HEK293T (cell line): ENCODE data around the gene CDRT15L2.
A peak's percentile ranks its signal among the peaks of the same experiment; 100 is the strongest.
"Not testable (repeated sequence)": the region's sequence is repeated elsewhere in the genome, so short reads cannot be mapped to it uniquely, and the experiment has no call there.

Source experiments
- CTCF ChIA-PET: fragments of 350-600 bp; formaldehyde crosslinking; extraction: SDS; loops from one replicate; lab custom pipeline; 2021; ENCODE audit warnings: antibody characterized with exemption, inconsistent platforms; lab: Yijun Ruan, JAX
- POLR2A ChIA-PET: fragments of 350-600 bp; formaldehyde crosslinking; extraction: SDS; loops from one replicate; lab custom pipeline; 2020; ENCODE audit warnings: antibody characterized with exemption, inconsistent platforms; lab: Yijun Ruan, JAX
- DNase-seq: peaks from one replicate; pipeline ENCODE4 v3.0.0; 2012; ENCODE audit warnings: mixed read lengths; ENCODE audit errors: extremely low spot score
- L3MBTL2 ChIP-seq: fragments of 450-650 bp; conservative IDR thresholded peaks from 2 replicates; pipeline ENCODE4 v1.6.1; 2016; ENCODE audit warnings: mild to moderate bottlenecking

Gene CDRT15L2

GRCh38 chr17:20579424-20579823, at the start of gene CDRT15L2:
Gene CDRT15L2 (plus strand): TSS chr17:20579724. CDS start chr17:20579744, 20 bp downstream.
- POLR2A ChIA-PET, CTCF ChIA-PET, DNase-seq: not testable (repeated sequence)

DNA sequence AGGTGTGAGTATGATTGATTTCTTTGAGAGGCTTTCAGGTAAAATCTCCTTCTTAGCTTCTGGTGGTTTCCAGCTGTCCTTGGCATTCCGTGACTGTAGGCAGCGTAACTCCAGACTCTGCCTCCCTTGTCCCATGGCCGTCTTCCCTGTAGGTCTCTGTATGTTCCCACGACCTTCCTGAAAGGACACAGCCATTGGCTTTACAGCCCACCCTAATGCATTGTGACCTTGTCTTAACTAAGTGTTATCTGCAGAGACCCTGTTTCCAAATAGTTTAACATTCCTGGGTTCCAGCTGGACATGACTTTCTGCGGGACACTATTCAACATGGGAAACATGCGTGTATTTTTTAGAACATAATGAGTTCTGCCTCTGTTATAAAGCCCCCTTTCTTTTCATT, 49.4 kb upstream of the CDRT15L2 start:
- POLR2A ChIA-PET, CTCF ChIA-PET, DNase-seq: not testable (repeated sequence)

- CTCF ChIA-PET, POLR2A ChIA-PET, DNase-seq: not testable (repeated sequence)
- peak; percentile 42; the same call in 1 of the 2 replicates for TF ChIP-seq L3MBTL2
These were observed 46.9 kb upstream of the CDRT15L2 start for GRCh38 chr17:20532544-20533090.

DNA sequence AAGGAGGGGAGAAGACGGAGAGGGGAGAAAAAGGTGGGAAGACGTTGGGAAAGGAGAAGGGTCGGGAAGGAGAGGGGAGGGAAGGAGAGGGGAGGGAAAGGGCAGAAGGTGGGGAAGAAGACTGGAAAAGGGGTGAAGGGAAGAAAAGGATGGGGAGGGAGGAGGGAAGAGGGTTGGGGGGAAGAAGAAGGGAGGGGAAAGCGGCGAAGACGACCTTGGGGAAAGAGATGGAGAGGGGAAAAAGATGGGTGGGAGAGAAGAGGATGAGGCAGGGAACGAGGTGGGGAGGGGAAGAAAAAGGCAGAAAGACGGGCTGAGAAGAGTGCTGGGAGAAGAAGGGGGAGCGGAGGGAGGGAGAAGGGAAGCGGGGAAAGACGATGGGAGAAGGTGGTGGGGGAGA, 46.3 kb upstream of the CDRT15L2 start:
- POLR2A ChIA-PET, DNase-seq, CTCF ChIA-PET: not testable (repeated sequence)

DNA sequence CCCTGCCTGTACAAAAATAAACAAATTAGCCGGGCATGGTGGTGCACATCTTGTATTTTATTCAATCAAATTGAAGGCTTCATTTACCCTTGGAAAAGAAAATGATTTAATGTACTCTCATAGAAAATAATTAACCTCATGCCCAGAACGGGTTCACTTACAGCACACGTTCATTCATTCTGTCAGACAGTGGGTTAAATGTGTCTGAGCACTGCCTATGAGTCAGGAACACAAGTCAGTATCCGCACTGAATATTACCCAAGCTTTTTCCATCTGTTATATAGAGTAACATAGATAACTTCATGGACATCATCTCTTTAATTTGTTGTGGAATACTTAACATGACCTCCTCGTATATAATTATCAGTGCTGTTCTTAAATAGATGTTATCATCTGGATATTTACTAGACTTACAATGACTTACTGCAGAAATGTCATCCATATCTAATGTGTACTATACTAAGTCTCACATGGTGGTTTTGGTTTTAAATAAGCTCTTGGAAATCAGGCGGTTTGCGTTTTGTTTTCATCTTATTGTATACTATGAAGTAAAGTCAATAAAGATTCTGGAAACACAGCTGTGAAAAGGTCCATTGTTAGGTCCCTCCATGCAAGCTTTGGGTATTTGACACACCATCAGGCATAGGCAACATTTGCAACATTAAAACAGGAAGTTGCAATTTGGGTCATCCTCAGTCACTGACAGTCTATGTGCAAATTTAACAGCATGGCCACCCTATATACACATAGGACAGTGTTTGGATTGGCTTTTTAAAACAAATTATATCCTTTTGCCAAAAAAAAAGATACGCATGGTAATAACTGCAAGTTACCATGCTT, 44.6 kb upstream of the CDRT15L2 start:
- CTCF ChIA-PET, POLR2A ChIA-PET, DNase-seq: not testable (repeated sequence)

- DNase-seq, CTCF ChIA-PET, POLR2A ChIA-PET: not testable (repeated sequence)
These were observed 39.1 kb upstream of the CDRT15L2 start for GRCh38 chr17:20540414-20540813.

- CTCF ChIA-PET, POLR2A ChIA-PET, DNase-seq: not testable (repeated sequence)
These were observed 38.7 kb upstream of the CDRT15L2 start for GRCh38 chr17:20540865-20541264.

- CTCF ChIA-PET = interaction anchor here (0.6 kb wide), 1 partner anchor 578 kb away, joined by 3 read pairs; no protein-coding TSS in a partner anchor
These were observed 37.5 kb upstream of the CDRT15L2 start for GRCh38 chr17:20541853-20542546.

GRCh38 chr17:20547923-20548322, 31.6 kb upstream of the CDRT15L2 start:
- CTCF ChIA-PET, DNase-seq, POLR2A ChIA-PET: not testable (repeated sequence)

More at GRCh38 chr17:20541853-20542546, 37.5 kb upstream of the CDRT15L2 start:
- POLR2A ChIA-PET, DNase-seq: not testable (repeated sequence)

- CTCF ChIA-PET, POLR2A ChIA-PET, DNase-seq: not testable (repeated sequence)
These were observed 26.6 kb upstream of the CDRT15L2 start for GRCh38 chr17:20552920-20553319.

DNA sequence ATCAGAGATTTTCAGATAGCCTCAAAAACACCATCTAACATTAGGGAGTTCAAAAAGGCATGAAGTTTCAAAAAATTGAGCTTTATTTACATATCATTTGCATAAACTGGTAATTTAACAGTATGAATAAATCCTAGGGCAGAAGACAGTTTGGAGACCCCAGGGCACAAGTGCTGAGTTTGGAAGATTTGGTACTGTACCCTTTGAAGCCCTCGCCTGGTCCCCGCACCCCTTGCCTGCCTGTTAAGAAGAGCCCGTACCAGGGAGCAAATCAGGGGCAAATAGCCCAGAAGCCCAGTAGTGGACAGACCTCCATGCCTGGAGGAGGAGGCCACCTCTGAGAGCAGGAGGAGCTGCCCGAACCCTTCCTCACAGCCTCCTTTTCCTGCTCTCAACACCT, 24.8 kb upstream of the CDRT15L2 start:
- CTCF ChIA-PET, POLR2A ChIA-PET, DNase-seq: not testable (repeated sequence)

DNA sequence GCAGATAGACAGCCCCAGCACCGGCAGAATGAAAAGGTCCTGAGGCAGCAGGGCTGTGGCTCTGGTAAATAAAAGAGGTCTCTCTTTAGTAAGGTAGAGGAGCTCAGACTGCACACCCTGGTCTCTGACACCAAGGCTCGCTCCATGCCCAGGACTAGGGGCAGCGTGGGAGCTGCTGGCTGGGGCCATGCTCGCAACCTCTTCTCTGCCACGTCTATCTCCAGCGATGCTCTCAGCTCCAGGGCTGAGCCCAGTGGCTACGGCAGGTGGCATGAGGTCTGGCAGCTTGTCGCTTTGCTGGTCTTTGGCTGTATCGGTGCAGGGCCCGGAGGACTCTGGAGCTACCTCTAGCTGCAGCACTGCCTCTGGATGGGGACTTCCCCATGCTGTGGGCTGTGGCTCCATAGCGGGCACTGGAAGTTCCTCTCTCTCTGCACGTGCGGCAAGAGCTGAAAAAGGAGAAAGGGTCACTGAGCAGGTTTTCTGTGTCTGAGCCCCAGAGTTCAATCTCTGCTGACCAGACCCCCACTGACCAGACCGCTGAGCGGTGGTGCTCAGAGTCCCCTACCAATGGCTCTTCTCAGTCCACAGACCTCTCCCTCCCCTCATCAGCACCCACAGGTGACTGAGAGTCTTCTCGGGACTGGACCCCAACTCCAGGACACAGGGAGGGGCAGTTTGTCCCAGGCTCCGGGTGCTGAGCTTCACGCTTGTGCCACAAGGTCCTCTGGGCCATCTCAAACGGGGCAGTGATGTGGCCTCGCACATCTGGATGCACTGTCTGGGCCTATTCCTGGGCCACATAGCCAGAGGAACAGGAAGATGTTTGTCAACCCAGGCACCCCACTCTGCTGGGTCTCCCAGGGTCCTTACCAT, 24.2 kb upstream of the CDRT15L2 start:
- DNase-seq, POLR2A ChIA-PET, CTCF ChIA-PET: not testable (repeated sequence)

GRCh38 chr17:20558096-20558495, 21.4 kb upstream of the CDRT15L2 start:
- CTCF ChIA-PET, POLR2A ChIA-PET, DNase-seq: not testable (repeated sequence)

GRCh38 chr17:20559018-20559417, 20.5 kb upstream of the CDRT15L2 start:
- CTCF ChIA-PET = not testable (repeated sequence)

More at GRCh38 chr17:20559018-20559417, 20.5 kb upstream of the CDRT15L2 start:
- POLR2A ChIA-PET, DNase-seq: not testable (repeated sequence)
